Urothelium cell line (cell line): ENCODE results near the gene NDUFAF8.

Experiments used
- DNase-seq: peaks from one replicate; pipeline ENCODE4 v3.0.0; 2011; ENCODE audit warnings: low spot score, mixed read lengths
- FAIRE-seq: peaks from 2 replicates; lab custom pipeline; 2011; peaks lifted over from hg19 to GRCh38; lab: Jason Lieb, UNC

NDUFAF8 gene

GRCh38 chr17:81267390-81268067 lies 28.4 kb downstream of the NDUFAF8 start:
- FAIRE-seq (no peak), DNase-seq (no peak)

GRCh38 chr17:81270279-81270678 lies 31.2 kb downstream of the NDUFAF8 start:
- no peak for DNase-seq
- no peak for FAIRE-seq

DNA sequence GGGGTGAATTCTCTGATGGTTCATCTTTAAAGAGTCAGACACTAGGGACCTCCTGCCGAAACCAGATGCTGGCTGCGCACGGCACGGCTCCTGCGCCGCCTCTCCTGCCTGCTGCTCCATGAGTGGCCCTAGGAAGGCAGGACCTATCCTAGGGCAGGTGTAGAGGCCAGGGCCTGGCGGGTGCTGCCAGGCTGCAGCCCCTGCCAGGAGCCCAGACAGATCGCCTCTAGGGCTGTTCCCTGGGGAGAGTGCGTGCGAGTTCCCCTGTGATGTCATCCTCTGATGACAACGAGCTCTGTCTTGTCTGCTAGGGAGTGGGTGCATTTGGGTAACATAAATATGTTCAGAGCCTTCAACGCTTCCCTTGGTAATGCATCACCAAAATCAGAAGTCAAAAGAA lies 32.1 kb downstream of the NDUFAF8 start:
- DNase-seq, result no peak
- FAIRE-seq, result no peak

GRCh38 chr17:81272616-81273015 lies 33.5 kb downstream of the NDUFAF8 start:
- FAIRE-seq, result peak; percentile 17
- DNase-seq, result no peak

- no peak for FAIRE-seq
- no peak for DNase-seq
These were observed 34.8 kb downstream of the NDUFAF8 start for GRCh38 chr17:81273698-81274470.

DNA sequence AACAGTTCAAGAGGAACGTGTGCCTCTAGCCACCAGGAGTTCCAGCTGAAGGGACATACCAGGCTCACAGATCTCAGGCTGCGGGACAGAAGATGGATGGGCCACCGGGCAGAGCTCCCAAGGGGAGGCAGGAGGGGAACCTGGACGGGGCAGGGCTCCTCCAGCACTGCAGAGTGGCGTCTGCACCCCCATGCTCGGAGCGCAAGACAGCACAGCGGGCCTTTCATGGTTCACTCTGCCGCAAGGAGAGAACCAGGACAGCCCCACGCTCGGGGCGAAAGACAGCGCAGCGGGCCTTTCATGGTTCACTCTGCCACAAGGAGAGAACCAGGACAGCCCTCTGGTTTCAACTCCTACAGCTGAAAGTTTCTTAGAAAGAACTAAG lies 35.3 kb downstream of the NDUFAF8 start:
- FAIRE-seq, result no peak
- no peak for DNase-seq

DNA sequence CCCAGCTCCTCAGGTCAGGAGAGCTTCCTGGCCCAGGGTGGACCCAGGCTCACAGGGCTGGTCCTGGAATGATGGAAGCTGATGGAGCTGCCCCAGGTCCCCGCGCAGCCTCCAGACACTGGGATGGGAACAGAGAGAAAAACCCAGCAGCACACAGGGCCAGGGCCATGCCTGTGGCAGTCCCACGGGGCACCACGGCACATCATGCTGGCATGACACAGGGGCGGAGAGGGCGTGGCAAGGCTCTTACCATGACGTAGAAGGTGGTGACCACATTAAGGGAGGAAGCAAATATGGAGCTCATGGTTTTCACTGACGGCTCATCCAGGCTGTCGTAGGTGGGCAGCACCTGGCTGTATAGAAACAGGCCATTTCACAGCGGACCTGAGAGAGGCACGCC lies 37.7 kb downstream of the NDUFAF8 start:
- no peak for FAIRE-seq

DNA sequence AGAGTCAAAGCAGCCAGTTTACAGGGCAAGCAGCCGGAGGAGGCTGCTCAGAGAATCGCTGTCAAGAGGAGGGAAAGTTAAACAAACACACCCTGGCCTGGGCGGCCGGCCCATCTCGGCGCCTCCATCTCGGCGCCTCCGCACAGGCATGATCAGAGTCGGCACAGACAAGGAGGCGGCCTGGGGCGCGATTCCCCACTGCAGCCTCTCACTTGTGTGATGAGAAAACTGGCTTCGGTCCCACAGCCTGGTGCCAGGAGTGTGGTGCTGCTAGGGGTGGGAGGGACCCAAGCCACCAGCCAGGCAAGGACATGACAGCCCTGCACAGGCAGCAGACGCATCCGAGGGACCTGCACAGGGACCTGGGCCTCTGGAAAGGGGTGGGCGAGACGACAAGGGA lies 38.3 kb downstream of the NDUFAF8 start:
- DNase-seq (no peak), FAIRE-seq (no peak)

More for the DNA sequence above, 37.7 kb downstream of the NDUFAF8 start:
- DNase-seq, result no peak

- FAIRE-seq, result no peak
- no peak for DNase-seq
These were observed 39.0 kb downstream of the NDUFAF8 start for GRCh38 chr17:81277946-81278693.

DNA sequence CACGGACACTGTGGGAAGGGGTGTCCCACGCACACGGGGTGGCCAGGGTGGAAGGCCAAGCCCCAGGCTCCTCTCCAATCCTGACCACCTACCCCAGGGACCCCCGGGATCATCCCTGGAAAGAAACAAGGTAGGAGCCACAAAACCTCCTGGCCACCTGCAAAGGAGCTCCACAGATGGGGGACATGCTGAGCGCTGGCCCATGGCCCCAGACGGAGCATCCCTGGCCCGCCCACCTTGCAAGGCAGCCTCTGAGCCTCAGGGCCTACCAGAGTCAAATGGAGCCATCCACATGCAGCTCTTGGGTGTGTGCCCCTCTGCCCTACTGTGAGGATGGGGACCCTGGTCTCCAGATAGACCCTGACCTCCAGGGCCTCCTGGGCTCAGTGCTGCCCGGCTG lies 39.7 kb downstream of the NDUFAF8 start:
- FAIRE-seq, result peak; percentile 50
- DNase-seq, result no peak

DNA sequence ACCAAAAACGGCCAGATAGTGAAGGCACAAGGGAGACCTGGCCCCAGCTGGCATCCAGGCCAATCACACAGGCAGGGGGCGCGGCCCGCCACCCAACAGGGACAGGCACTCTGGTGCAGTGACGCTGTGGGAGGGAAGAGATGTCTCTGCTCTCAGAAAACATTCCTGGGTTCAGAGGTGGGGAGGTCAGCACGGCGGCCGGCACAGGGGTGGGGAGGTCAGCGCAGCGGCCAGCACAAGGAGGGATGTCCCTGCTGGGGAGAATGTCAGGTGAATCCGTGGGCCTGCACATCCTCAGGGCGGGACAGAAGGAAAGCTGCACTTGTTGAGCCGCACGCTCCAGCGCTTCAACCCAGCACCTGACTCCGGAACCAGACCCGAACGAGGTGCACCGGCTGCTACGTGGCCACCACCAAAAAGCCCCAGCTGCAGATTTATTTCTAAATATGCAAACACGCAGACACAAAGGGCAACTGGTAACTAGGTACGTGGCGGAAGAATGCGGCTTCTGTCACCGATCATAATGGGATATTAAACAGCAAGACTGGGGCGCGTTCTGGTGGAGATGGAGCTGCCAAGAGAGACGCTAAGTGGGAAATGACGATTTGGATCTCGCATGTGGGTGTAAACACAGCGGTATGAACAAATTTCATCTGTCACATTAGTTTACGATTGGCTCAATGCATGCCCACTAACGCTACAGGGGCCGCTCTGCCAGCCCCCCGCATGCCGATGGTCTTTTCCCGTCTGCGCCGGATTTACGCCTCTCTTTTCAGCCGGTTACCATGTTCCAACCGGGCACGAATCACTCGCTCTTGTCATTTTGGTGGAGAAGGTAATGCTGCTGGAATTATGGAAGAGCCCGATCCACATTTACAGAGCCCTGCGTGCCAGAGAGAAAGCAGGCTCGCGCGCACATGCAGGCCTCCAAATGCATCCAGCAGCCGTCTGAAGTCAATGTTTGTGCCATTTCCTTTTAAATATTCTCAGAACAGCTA lies 40.5 kb downstream of the NDUFAF8 start:
- no peak for FAIRE-seq
- DNase-seq, result no peak

- FAIRE-seq, result no peak
- DNase-seq, result no peak
These were observed 41.5 kb downstream of the NDUFAF8 start for GRCh38 chr17:81280571-81280970.

DNA sequence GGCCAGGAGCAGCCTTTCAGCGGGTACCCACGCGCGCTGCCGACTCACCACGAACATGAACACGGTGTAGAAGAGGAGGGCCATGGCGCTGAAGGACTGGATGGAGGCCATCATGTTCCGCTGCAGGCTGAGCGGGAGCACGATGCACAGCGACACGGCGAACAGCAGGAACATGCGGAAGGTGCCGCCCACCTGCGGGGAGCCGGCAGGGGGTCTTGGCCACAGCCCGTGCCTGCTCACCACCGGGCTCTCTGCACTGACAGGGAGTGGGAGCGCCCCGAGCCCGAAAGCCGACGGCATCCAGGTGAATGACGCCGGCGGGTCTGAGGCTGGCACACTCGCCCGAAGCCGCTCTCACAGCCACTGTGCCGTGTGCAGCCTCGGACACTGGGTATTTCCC lies 43.0 kb downstream of the NDUFAF8 start:
- peak; percentile 27 for FAIRE-seq
- no peak for DNase-seq

GRCh38 chr17:81282876-81283275 lies 43.8 kb downstream of the NDUFAF8 start:
- no peak for FAIRE-seq
- no peak for DNase-seq

GRCh38 chr17:81285179-81285878 lies 46.2 kb downstream of the NDUFAF8 start:
- no peak for FAIRE-seq
- no peak for DNase-seq

DNA sequence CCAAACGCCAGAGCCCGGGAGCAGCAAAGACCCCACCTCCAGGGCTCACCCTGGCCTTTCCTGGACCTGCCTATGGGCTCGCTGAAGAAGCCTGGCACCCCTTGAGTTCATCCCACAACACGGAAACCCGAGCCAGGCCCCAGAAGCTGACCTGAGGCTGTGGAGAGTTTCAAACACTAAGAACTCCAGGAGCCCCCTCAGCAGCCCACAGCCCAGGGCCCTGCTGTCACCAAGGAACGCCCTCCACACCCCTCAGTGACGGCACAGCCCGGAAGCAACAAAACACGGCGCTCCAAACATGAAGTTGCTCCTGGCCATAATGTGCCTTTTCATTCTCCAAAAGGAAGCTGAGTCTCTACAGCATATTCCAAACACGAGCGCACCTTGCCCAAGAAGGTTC lies 46.8 kb downstream of the NDUFAF8 start:
- no peak for DNase-seq
- FAIRE-seq, result no peak

DNA sequence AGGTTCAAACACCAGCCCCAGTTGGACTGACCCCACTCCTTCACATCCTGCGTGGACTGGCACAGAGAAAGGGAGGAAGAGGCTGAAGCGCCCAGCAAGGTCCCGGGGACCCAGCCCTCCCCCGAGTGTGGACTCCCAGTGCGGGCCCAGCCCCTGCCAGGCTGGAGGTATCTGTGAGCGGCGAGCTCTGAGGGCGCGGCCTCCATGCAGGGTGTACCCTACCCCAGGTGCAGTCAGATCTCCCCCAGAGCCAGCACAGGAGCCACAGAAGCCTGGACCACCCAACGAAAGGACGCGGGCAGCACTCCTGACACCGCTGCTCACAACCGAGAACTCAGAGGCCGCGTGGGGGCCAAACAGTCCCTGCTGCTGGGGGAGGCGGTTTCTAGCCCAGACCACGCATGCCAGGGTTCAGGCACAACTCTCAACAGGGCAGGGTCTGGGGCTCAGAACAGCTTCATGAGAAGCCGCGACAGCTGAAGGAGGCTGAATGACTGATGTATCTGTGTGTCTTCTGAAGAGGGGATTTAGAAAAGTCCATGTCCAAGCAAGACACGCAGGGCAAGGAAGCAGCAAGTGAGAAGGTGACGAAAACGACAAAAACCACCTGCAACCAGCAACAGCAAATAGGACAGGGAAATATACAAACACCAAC lies 47.5 kb downstream of the NDUFAF8 start:
- no peak for FAIRE-seq
- DNase-seq, result no peak

GRCh38 chr17:81287152-81287551 lies 48.0 kb downstream of the NDUFAF8 start:
- DNase-seq (no peak), FAIRE-seq (no peak)

GRCh38 chr17:81287741-81288430 lies 48.8 kb downstream of the NDUFAF8 start:
- no peak for DNase-seq
- FAIRE-seq, result no peak
